ENCODE results near the gene TPPP2. TPM values are rescaled to one million over a fixed set of nuclear protein-coding genes. Genes with fewer than 3 reads are reported as not detected.

TPPP2 gene
- total RNA-seq, 2 experiments from 2014 or later = not detected

DNA sequence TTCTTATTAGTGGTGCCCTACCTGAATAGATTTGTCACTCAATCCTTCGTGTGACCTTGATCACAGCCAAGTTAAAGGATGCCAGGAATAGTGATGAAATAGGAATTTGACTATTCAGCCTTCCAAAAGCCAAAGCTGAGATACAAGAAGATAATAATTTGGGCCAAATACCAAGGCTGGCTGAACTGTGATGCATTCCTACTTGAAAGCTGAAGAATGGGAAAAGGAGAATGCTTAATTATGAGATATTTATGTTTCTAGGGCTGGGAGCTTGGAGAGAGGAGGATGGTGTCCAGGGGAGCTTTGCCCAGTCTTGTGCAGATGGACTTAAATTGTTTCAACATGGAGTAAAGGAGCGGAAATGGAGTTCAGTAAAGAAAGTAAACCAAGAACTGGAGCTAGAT, 17.4 kb downstream of the TPPP2 start:
- Mint-ChIP-seq H3K27me3 (peaks cover 5% of the 10 kb centered on the region), H3K27ac (no peak overlapping the region), H3K4me1 (ENCODE audit: low read depth) (peaks cover 4% of the 10 kb centered on the region), H3K36me3 (ENCODE audit: low read depth) (no peaks in the 10 kb centered on the region), H3K4me3 (no peak overlapping the region), H3K9me3 (no peaks in the 10 kb centered on the region)
- TF ChIP-seq, protein P1, sequence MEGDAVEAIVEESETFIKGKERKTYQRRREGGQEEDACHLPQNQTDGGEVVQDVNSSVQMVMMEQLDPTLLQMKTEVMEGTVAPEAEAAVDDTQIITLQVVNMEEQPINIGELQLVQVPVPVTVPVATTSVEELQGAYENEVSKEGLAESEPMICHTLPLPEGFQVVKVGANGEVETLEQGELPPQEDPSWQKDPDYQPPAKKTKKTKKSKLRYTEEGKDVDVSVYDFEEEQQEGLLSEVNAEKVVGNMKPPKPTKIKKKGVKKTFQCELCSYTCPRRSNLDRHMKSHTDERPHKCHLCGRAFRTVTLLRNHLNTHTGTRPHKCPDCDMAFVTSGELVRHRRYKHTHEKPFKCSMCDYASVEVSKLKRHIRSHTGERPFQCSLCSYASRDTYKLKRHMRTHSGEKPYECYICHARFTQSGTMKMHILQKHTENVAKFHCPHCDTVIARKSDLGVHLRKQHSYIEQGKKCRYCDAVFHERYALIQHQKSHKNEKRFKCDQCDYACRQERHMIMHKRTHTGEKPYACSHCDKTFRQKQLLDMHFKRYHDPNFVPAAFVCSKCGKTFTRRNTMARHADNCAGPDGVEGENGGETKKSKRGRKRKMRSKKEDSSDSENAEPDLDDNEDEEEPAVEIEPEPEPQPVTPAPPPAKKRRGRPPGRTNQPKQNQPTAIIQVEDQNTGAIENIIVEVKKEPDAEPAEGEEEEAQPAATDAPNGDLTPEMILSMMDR (IDR thresholded peaks at IDR 0.05) = no peak
- ChIA-PET POLR2A (interaction anchor here (0.9 kb wide), 1 partner anchor 32 kb away, joined by 3 read pairs; no protein-coding TSS in a partner anchor), CTCF (interaction anchor here (0.9 to 7.3 kb wide), 13 partner anchors 12 to 77 kb away, joined by 3 to 47 read pairs (median 4); no protein-coding TSS in a partner anchor)
- DNase-seq (no peak), ATAC-seq (no peak)
- intact Hi-C loops (cut with micrococcal nuclease) = no loop called here

DNA sequence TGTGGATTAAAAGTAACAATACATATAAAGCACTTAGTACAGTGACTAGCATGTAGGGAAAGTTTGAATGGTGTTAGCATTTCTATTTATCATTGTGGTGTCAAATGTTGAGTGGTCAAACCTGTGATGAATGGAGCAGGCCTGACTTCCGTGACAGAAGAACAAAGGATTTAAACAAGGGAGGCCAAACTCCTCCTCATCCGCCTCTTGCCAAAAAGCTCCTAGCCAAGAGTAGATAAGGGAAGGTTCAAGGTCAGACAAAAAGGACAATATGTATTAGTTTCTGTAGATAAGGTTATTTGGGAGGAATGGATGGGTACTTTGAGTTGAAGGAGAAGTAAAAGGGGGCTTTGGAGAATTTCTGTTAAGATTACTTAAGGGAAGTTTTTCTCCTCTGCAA, 18.6 kb downstream of the TPPP2 start:
- ChIA-PET CTCF (interaction anchor here (1.2 to 7.3 kb wide), 6 partner anchors 20 to 78 kb away, joined by 4 to 47 read pairs (median 9); no protein-coding TSS in a partner anchor), POLR2A (interaction anchor here (1.0 kb wide), 1 partner anchor 10 kb away, joined by 4 read pairs; no protein-coding TSS in a partner anchor)
- intact Hi-C loops (cut with micrococcal nuclease) = no loop called here
- DNase-seq = no peak
- Mint-ChIP-seq H3K4me3 (no peak overlapping the region), H3K27me3 (peaks cover 1% of the 10 kb centered on the region), H3K4me1 (ENCODE audit: low read depth) (peaks cover 4% of the 10 kb centered on the region), H3K36me3 (ENCODE audit: low read depth) (no peaks in the 10 kb centered on the region), H3K9me3 (no peaks in the 10 kb centered on the region), H3K27ac (no peak overlapping the region)
- no peak for ATAC-seq
- TF ChIP-seq, protein P1 (IDR thresholded peaks at IDR 0.05) = no peak

DNA sequence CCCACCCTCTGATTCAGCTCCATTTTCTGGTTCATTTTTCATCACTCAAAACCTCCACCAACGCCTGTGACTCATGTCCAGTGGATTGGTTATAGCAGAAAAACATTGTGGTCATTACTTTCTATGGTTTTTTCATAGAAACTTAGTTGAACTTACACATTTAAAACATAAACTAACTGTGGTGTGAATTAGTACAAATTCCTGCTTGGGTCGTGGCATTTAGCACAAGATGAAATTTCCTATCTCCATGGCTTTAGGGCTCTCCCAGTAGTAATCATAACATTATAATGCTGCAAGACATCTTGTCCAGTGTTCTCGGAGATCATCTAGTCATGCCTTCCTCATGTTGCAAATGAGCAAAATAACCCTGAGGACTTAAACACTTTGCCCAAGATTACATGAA, 19.3 kb downstream of the TPPP2 start:
- CTCF ChIA-PET = interaction anchor here (2.8 to 7.3 kb wide), 2 partner anchors 34 to 44 kb away, joined by 12 to 47 read pairs; no protein-coding TSS in a partner anchor
- no peak for DNase-seq
- intact Hi-C loops (cut with micrococcal nuclease) = no loop called here

DNA sequence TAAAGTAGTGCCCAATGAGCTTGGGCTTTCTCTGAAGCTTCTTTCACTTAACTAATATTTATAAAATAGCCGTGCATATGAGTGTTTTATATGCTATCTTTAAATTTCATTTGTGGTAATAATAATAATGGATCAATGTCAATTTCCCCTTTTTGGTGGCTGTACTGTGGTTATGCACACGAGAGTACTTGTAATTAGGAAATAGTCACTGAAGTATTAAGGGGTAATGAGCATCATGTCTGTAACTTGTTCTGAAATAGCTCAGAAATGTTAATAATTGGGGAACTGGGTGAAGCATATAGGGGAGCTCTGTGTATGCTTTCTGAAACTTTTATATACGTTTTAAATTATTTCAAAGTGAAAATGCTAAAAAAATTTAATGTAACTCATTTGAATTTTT, 20.6 kb downstream of the TPPP2 start:
- TF ChIP-seq, protein P1 (IDR thresholded peaks at IDR 0.05) = no peak
- intact Hi-C loops (cut with micrococcal nuclease) = no loop called here
- Mint-ChIP-seq H3K36me3 (ENCODE audit: low read depth) (no peaks in the 10 kb centered on the region), H3K27me3 (no peaks in the 10 kb centered on the region), H3K9me3 (no peaks in the 10 kb centered on the region), H3K4me1 (ENCODE audit: low read depth) (no peaks in the 10 kb centered on the region), H3K4me3 (no peak overlapping the region), H3K27ac (no peak overlapping the region)
- ChIA-PET CTCF (interaction anchor here (0.9 to 7.3 kb wide), 3 partner anchors 9 to 36 kb away, joined by 3 to 47 read pairs (median 4); no protein-coding TSS in a partner anchor), POLR2A (no interaction called here)
- DNase-seq (no peak), ATAC-seq (no peak)

More for the DNA sequence above, 19.3 kb downstream of the TPPP2 start:
- Mint-ChIP-seq H3K9me3 (no peaks in the 10 kb centered on the region), H3K27me3 (peaks cover 1% of the 10 kb centered on the region), H3K4me3 (no peak overlapping the region), H3K36me3 (ENCODE audit: low read depth) (no peaks in the 10 kb centered on the region), H3K4me1 (ENCODE audit: low read depth) (peaks cover 4% of the 10 kb centered on the region), H3K27ac (no peak overlapping the region)
- POLR2A ChIA-PET = interaction anchor here (1.0 kb wide), 1 partner anchor 10 kb away, joined by 4 read pairs; no protein-coding TSS in a partner anchor
- TF ChIP-seq, protein P1 (IDR thresholded peaks at IDR 0.05) = no peak
- ATAC-seq = no peak

Measured in activated CD8-positive, alpha-beta T cell treated with anti-CD3 and anti-CD28 coated beads for 36 hours (primary cell).